WTC11 (cell line): ENCODE data around the gene SLC2A11. TPM values are rescaled to one million over a fixed set of nuclear protein-coding genes. Genes with fewer than 3 reads are reported as not detected.

Experiments
- ATAC-seq: fragments of 200-7000 bp; cut with Tn5 transposase; 2 replicates; pipeline ENCODE4 v1.10.0; 2021; ENCODE audit warnings: mild to moderate bottlenecking, moderate library complexity
- CTCF ChIA-PET: fragments of 300-600 bp; sonication (Branson Sonifier 250); formaldehyde crosslinking; loops from one replicate; lab custom pipeline; 2021; ENCODE audit warnings: antibody characterized with exemption; lab: Charles Lee
- POLR2A ChIA-PET: fragments of 350-600 bp; sonication (Branson Sonifier 250); formaldehyde crosslinking; loops from one replicate; lab custom pipeline; 2021; ENCODE audit warnings: antibody characterized with exemption; lab: Charles Lee
- DNase-seq: peaks from one replicate; pipeline ENCODE4 v3.0.0; 2021; ENCODE audit warnings: low spot score
- H3K27ac Mint-ChIP-seq: 2 replicates; pipeline ENCODE4 v1.8.0; 2021; ENCODE audit warnings: mixed read lengths
- H3K27me3 Mint-ChIP-seq: 2 replicates; pipeline ENCODE4 v1.8.0; 2021; ENCODE audit warnings: low read depth, mild to moderate bottlenecking, moderate library complexity, mixed read lengths
- H3K36me3 Mint-ChIP-seq: 2 replicates; pipeline ENCODE4 v1.8.0; 2021; ENCODE audit warnings: mixed read lengths
- H3K4me1 Mint-ChIP-seq: 2 replicates; pipeline ENCODE4 v1.8.0; 2022; ENCODE audit warnings: mixed read lengths
- H3K4me3 Mint-ChIP-seq: 2 replicates; pipeline ENCODE4 v1.8.0; 2021; ENCODE audit warnings: mild to moderate bottlenecking, moderate library complexity, mixed read lengths
- H3K9me3 Mint-ChIP-seq: 2 replicates; pipeline ENCODE4 v1.8.0; 2021; ENCODE audit warnings: mixed read lengths
- ETV6 ChIP-seq: sonication (generic); formaldehyde crosslinking; IDR thresholded peaks from 2 replicates; pipeline ENCODE4 v1.8.1; 2022; ENCODE audit warnings: mild to moderate bottlenecking, missing genetic modification reagents
- FOXK1 ChIP-seq: sonication (generic); formaldehyde crosslinking; IDR thresholded peaks from 2 replicates; pipeline ENCODE4 v1.8.0; 2022; ENCODE audit warnings: mild to moderate bottlenecking, moderate library complexity, missing genetic modification reagents
- JUN ChIP-seq: sonication (generic); formaldehyde crosslinking; IDR thresholded peaks from 2 replicates; pipeline ENCODE4 v1.8.0; 2023; ENCODE audit warnings: mild to moderate bottlenecking, missing genetic modification reagents
- KAT7 ChIP-seq: sonication (generic); formaldehyde crosslinking; IDR thresholded peaks from 2 replicates; pipeline ENCODE4 v1.8.1; 2023; ENCODE audit warnings: missing genetic modification reagents, mild to moderate bottlenecking, borderline replicate concordance
- NFATC4 ChIP-seq: fragments of 250-450 bp; sonication (Bioruptor Pico); IDR thresholded peaks from 2 replicates; pipeline ENCODE4 v1.9.0; 2021; ENCODE audit warnings: mild to moderate bottlenecking
- NFE2L1 ChIP-seq: sonication (generic); formaldehyde crosslinking; IDR thresholded peaks from 2 replicates; pipeline ENCODE4 v1.8.1; 2023; ENCODE audit warnings: missing genetic modification reagents
- NFYB ChIP-seq: sonication (generic); formaldehyde crosslinking; conservative IDR thresholded peaks from 2 replicates; pipeline ENCODE4 v1.8.0; 2022; ENCODE audit warnings: low read depth, missing genetic modification reagents
- RELA ChIP-seq: sonication (generic); formaldehyde crosslinking; IDR thresholded peaks from 2 replicates; pipeline ENCODE4 v1.8.1; 2022; ENCODE audit warnings: missing genetic modification reagents, mild to moderate bottlenecking, borderline replicate concordance
- SMAD4 ChIP-seq: sonication (generic); formaldehyde crosslinking; IDR thresholded peaks from 2 replicates; pipeline ENCODE4 v1.8.0; 2022; ENCODE audit warnings: mild to moderate bottlenecking, missing genetic modification reagents
- SOX15 ChIP-seq: fragments of 250-450 bp; sonication (Bioruptor Pico); IDR thresholded peaks from 2 replicates; pipeline ENCODE4 v1.9.0; 2021; ENCODE audit warnings: mild to moderate bottlenecking
- TCF7 ChIP-seq: sonication (generic); formaldehyde crosslinking; IDR thresholded peaks from 2 replicates; pipeline ENCODE4 v1.8.0; 2022; ENCODE audit warnings: mild to moderate bottlenecking, low read depth, missing genetic modification reagents, moderate library complexity
- TEAD4 ChIP-seq: sonication (generic); formaldehyde crosslinking; IDR thresholded peaks from 2 replicates; pipeline ENCODE4 v1.8.0; 2022; ENCODE audit warnings: mild to moderate bottlenecking, missing genetic modification reagents
- ZBTB21 ChIP-seq: sonication (generic); formaldehyde crosslinking; IDR thresholded peaks from 2 replicates; pipeline ENCODE4 v1.8.1; 2023; ENCODE audit warnings: mild to moderate bottlenecking, missing genetic modification reagents, borderline replicate concordance
- ZNF121 ChIP-seq: sonication (generic); formaldehyde crosslinking; IDR thresholded peaks from 2 replicates; pipeline ENCODE4 v1.8.0; 2023; ENCODE audit warnings: missing genetic modification reagents
- total RNA-seq: library from RNA; stranded (reverse); gene quantifications from 3 replicates; pipeline ENCODE4 v1.2.3, GENCODE V29; 2021
- TF ChIP-seq, protein P1 (sequence below): sonication (generic); formaldehyde crosslinking; IDR thresholded peaks from 2 replicates; pipeline ENCODE4 v1.8.1; 2023; ENCODE audit warnings: mild to moderate bottlenecking, missing genetic modification reagents
- TF ChIP-seq, protein P2 (sequence below): sonication (generic); formaldehyde crosslinking; IDR thresholded peaks from 2 replicates; pipeline ENCODE4 v1.8.0; 2022; ENCODE audit warnings: mild to moderate bottlenecking, missing genetic modification reagents
- TF ChIP-seq, protein P3 (sequence below): sonication (generic); formaldehyde crosslinking; IDR thresholded peaks from 2 replicates; pipeline ENCODE4 v1.8.1; 2022; ENCODE audit warnings: mild to moderate bottlenecking, missing genetic modification reagents, moderate library complexity, borderline replicate concordance
- TF ChIP-seq, protein P4 (sequence below): sonication (generic); formaldehyde crosslinking; conservative IDR thresholded peaks from 2 replicates; pipeline ENCODE4 v1.8.1; 2022; ENCODE audit warnings: mild to moderate bottlenecking, missing genetic modification reagents
- TF ChIP-seq, protein P5 (sequence below): sonication (generic); formaldehyde crosslinking; IDR thresholded peaks from 2 replicates; pipeline ENCODE4 v1.8.1; 2022; ENCODE audit warnings: mild to moderate bottlenecking, moderate library complexity, missing genetic modification reagents
- TF ChIP-seq, protein P6 (sequence below): fragments of 250-450 bp; sonication (Bioruptor Pico); IDR thresholded peaks from 2 replicates; pipeline ENCODE4 v1.9.0; 2021; ENCODE audit warnings: moderate library complexity, mild to moderate bottlenecking, inconsistent platforms, borderline replicate concordance
- TF ChIP-seq, protein P7 (sequence below): sonication (generic); formaldehyde crosslinking; IDR thresholded peaks from 2 replicates; pipeline ENCODE4 v1.8.1; 2023; ENCODE audit warnings: mild to moderate bottlenecking, missing genetic modification reagents, moderate library complexity
- TF ChIP-seq, protein P8 (sequence below): sonication (generic); formaldehyde crosslinking; IDR thresholded peaks from 2 replicates; pipeline ENCODE4 v1.8.1; 2023; ENCODE audit warnings: mild to moderate bottlenecking, moderate library complexity, missing genetic modification reagents
- TF ChIP-seq, protein P9 (sequence below): sonication (generic); formaldehyde crosslinking; IDR thresholded peaks from 2 replicates; pipeline ENCODE4 v1.8.0; 2023; ENCODE audit warnings: missing genetic modification reagents

Gene SLC2A11
- total RNA-seq, 1 experiment from 2014 or later = 19.9 TPM

DNA sequence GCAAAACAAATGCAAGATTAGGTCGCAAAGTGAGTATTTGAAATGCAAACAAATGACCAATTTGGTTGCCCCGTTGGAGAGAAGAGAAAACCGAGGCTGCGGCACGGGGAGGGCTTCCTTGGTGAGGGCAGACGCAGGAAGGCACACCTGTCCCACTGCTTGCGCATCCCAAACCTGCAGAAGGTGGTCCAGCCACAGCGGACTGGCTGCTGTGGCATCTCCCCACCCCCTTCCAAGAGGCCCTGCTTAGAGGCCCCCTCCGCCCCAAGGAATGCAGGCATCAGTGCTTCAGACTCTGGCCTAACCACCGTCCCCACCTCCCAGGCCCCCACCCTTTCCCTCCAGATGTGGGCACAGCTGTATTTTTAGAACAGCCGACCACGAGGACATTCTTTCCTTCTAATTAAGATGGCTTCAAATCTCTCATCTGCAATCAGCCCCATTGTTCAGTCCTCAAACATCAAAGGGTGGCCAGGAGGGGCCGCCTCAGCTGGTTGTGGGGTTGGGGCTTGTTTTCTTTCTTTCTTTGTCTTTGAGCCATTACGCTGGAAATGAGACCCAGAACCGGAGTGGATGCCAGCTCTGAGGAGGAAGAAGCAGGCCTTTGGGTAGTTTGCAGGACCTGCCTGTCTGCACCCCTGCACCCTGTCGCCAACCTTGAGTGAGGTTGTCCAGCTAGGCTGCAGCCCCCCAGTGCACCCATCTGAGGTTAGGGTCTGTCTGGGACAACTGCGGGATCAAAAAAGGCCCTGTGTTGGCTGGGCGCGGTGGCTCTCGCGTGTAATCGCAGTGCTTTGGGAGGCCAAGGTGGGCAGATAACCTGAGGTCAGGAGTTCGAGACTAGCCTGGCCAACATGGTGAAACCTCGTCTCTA is 9.4 kb upstream of the SLC2A11 start:
- ATAC-seq (peak; percentile 29), DNase-seq (peak; percentile 52)
- Mint-ChIP-seq H3K4me3 (no peak overlapping the region), H3K27me3 (peaks cover 7% of the 10 kb centered on the region), H3K36me3 (no peaks in the 10 kb centered on the region), H3K9me3 (no peaks in the 10 kb centered on the region), H3K27ac (no peak overlapping the region)
- CTCF ChIA-PET = interaction anchor here (0.7 to 2.8 kb wide), 12 partner anchors 10 to 306 kb away, joined by 3 to 77 read pairs (median 5); partner anchors contain the start of genes CHCHD10, MIF and SLC2A11
- TF ChIP-seq, protein P1, sequence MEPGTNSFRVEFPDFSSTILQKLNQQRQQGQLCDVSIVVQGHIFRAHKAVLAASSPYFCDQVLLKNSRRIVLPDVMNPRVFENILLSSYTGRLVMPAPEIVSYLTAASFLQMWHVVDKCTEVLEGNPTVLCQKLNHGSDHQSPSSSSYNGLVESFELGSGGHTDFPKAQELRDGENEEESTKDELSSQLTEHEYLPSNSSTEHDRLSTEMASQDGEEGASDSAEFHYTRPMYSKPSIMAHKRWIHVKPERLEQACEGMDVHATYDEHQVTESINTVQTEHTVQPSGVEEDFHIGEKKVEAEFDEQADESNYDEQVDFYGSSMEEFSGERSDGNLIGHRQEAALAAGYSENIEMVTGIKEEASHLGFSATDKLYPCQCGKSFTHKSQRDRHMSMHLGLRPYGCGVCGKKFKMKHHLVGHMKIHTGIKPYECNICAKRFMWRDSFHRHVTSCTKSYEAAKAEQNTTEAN (CRISPR knock-in tag) = no peak
- TF ChIP-seq, protein P2, sequence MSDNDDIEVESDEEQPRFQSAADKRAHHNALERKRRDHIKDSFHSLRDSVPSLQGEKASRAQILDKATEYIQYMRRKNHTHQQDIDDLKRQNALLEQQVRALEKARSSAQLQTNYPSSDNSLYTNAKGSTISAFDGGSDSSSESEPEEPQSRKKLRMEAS (CRISPR knock-in tag) = 0 out of 2 replicates have a peak, but pooled peaks have one; percentile 0
- TF ChIP-seq, all 79 proteins: peak for 1
- POLR2A ChIA-PET = interaction anchor here (0.6 to 2.9 kb wide), 3 partner anchors 10 to 77 kb away, joined by 7 to 14 read pairs (median 8); partner anchors contain the start of gene SLC2A11
- H3K4me1 Mint-ChIP-seq = peaks cover 37% of the 10 kb centered on the region

DNA sequence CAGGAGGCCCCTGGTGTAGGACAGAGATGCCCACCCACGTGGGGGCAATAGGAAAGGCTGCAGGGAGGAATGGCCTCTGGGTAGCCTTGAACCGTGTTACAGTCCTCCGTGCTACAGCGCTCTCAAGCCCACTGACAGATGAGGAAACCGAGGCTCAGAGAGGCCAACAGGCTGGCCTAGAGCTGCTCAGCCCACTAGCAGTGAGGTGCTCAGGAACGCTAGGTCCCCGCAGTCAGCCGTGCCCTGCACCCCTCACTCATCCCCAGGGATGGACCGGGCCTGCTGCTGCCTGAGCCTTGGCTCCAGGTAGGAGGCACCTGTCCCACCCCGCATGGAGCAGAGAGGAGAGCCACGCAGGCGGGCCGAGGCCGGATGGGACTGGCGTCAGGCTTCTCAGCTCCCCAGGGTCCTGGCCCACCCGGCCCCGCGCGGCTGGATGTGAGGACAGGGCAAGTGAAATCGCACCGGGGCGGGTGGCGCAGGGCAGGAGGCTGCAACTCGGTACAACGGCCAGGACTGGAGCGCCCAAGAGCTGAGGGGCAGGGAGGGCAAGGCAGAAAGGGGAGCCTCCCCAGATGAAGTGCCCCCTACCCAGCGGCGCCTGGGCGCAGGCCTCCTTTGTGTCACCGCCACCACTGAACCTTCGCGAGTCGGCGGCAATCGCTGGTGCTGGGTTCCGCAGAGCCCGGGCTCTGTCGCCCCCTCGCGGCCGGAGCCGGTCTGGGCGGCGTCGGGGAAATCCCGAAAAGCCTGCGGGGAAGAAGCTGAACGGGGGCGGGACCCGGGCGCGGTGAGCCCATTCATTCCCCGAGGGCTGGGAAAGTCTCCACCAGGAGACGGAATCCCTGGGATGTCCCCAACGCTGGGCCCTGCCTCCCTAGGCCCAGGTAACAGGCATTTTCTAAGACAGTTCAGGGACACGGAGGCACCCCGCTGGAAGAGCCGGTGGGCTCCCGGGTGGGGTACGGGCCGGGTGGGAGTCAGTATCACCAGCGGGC is 8.4 kb upstream of the SLC2A11 start:
- peaks cover 7% of the 10 kb centered on the region for H3K27me3 Mint-ChIP-seq
- CTCF ChIA-PET = interaction anchor here (0.6 to 2.8 kb wide), 71 partner anchors 9 to 705 kb away, joined by 3 to 93 read pairs (median 4); partner anchors contain the start of genes C22orf15, CABIN1, CHCHD10 and DERL3
- DNase-seq = peak; percentile 97
- TF ChIP-seq, protein P3, sequence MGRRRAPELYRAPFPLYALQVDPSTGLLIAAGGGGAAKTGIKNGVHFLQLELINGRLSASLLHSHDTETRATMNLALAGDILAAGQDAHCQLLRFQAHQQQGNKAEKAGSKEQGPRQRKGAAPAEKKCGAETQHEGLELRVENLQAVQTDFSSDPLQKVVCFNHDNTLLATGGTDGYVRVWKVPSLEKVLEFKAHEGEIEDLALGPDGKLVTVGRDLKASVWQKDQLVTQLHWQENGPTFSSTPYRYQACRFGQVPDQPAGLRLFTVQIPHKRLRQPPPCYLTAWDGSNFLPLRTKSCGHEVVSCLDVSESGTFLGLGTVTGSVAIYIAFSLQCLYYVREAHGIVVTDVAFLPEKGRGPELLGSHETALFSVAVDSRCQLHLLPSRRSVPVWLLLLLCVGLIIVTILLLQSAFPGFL (CRISPR knock-in tag) = no peak
- no peak for TF ChIP-seq SOX15 (CRISPR knock-in tag)
- TF ChIP-seq, protein P4, sequence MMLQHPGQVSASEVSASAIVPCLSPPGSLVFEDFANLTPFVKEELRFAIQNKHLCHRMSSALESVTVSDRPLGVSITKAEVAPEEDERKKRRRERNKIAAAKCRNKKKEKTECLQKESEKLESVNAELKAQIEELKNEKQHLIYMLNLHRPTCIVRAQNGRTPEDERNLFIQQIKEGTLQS (CRISPR knock-in tag) = no peak
- TF ChIP-seq ZNF121 = peak; percentile 40; the same call in 1 of the 2 replicates
- no peak for TF ChIP-seq RELA
- TF ChIP-seq SMAD4 (CRISPR knock-in tag) = no peak
- TF ChIP-seq, protein P5, sequence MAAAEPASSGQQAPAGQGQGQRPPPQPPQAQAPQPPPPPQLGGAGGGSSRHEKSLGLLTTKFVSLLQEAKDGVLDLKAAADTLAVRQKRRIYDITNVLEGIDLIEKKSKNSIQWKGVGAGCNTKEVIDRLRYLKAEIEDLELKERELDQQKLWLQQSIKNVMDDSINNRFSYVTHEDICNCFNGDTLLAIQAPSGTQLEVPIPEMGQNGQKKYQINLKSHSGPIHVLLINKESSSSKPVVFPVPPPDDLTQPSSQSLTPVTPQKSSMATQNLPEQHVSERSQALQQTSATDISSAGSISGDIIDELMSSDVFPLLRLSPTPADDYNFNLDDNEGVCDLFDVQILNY (CRISPR knock-in tag) = no peak
- TF ChIP-seq, protein P6, sequence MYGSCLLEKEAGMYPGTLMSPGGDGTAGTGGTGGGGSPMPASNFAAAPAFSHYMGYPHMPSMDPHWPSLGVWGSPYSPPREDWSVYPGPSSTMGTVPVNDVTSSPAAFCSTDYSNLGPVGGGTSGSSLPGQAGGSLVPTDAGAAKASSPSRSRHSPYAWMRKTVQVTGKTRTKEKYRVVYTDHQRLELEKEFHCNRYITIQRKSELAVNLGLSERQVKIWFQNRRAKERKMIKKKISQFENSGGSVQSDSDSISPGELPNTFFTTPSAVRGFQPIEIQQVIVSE = no peak
- TF ChIP-seq, protein P7, sequence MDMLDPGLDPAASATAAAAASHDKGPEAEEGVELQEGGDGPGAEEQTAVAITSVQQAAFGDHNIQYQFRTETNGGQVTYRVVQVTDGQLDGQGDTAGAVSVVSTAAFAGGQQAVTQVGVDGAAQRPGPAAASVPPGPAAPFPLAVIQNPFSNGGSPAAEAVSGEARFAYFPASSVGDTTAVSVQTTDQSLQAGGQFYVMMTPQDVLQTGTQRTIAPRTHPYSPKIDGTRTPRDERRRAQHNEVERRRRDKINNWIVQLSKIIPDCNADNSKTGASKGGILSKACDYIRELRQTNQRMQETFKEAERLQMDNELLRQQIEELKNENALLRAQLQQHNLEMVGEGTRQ (CRISPR knock-in tag) = no peak
- TF ChIP-seq, protein P8, sequence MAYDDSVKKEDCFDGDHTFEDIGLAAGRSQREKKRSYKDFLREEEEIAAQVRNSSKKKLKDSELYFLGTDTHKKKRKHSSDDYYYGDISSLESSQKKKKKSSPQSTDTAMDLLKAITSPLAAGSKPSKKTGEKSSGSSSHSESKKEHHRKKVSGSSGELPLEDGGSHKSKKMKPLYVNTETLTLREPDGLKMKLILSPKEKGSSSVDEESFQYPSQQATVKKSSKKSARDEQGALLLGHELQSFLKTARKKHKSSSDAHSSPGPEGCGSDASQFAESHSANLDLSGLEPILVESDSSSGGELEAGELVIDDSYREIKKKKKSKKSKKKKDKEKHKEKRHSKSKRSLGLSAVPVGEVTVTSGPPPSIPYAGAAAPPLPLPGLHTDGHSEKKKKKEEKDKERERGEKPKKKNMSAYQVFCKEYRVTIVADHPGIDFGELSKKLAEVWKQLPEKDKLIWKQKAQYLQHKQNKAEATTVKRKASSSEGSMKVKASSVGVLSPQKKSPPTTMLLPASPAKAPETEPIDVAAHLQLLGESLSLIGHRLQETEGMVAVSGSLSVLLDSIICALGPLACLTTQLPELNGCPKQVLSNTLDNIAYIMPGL (CRISPR knock-in tag) = peak; percentile 64; the same call in 1 of the 2 replicates
- TF ChIP-seq NFE2L1 (CRISPR knock-in tag) = no peak
- TF ChIP-seq FOXK1 (CRISPR knock-in tag) = no peak
- no peak for TF ChIP-seq JUN (CRISPR knock-in tag)
- TF ChIP-seq, protein P9, sequence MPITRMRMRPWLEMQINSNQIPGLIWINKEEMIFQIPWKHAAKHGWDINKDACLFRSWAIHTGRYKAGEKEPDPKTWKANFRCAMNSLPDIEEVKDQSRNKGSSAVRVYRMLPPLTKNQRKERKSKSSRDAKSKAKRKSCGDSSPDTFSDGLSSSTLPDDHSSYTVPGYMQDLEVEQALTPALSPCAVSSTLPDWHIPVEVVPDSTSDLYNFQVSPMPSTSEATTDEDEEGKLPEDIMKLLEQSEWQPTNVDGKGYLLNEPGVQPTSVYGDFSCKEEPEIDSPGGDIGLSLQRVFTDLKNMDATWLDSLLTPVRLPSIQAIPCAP = no peak
- TF ChIP-seq NFATC4 (CRISPR knock-in tag) = no peak
- TF ChIP-seq KAT7 (CRISPR knock-in tag) = no peak
- 0 out of 2 replicates have a peak, but pooled peaks have one; percentile 26 for TF ChIP-seq ETV6 (CRISPR knock-in tag)
- no peak for TF ChIP-seq TEAD4
- no peak for TF ChIP-seq ZBTB21
- no peak for TF ChIP-seq TCF7 (CRISPR knock-in tag)
- TF ChIP-seq NFYB = no peak

More for the DNA sequence above, 8.4 kb upstream of the SLC2A11 start:
- Mint-ChIP-seq H3K36me3 (no peaks in the 10 kb centered on the region), H3K4me3 (no peak overlapping the region), H3K27ac (no peak overlapping the region), H3K9me3 (no peaks in the 10 kb centered on the region), H3K4me1 (peaks cover 37% of the 10 kb centered on the region)
- POLR2A ChIA-PET = interaction anchor here (0.5 to 2.9 kb wide), 6 partner anchors 9 to 91 kb away, joined by 3 to 14 read pairs (median 4); partner anchors contain the start of genes CHCHD10 and SLC2A11
- ATAC-seq = peak; percentile 84
